Osteocyte (in vitro differentiated cells): Measurements from ENCODE around the gene PTPN1. TPM values are rescaled to one million over a fixed set of nuclear protein-coding genes. Genes with fewer than 3 reads are reported as not detected.

Source experiments
- DNase-seq: peaks from one replicate; pipeline ENCODE4 v3.0.0; 2021; ENCODE audit warnings: mixed read lengths; ENCODE audit not compliant: unreplicated experiment; ENCODE audit errors: extremely low spot score
- H3K27ac Mint-ChIP-seq: one replicate; pipeline ENCODE4 v1.8.0; 2021; ENCODE audit warnings: mild to moderate bottlenecking, mixed read lengths; ENCODE audit not compliant: unreplicated experiment
- H3K27me3 Mint-ChIP-seq: one replicate; pipeline ENCODE4 v1.8.0; 2021; ENCODE audit warnings: mixed read lengths; ENCODE audit not compliant: unreplicated experiment
- H3K36me3 Mint-ChIP-seq: one replicate; pipeline ENCODE4 v1.8.0; 2021; ENCODE audit warnings: mixed read lengths; ENCODE audit not compliant: unreplicated experiment
- H3K4me1 Mint-ChIP-seq: one replicate; pipeline ENCODE4 v1.8.0; 2021; ENCODE audit warnings: mixed read lengths; ENCODE audit not compliant: unreplicated experiment
- H3K4me3 Mint-ChIP-seq: one replicate; pipeline ENCODE4 v1.8.0; 2021; ENCODE audit warnings: mild to moderate bottlenecking, moderate library complexity, mixed read lengths; ENCODE audit not compliant: unreplicated experiment
- H3K9me3 Mint-ChIP-seq: one replicate; pipeline ENCODE4 v1.8.0; 2021; ENCODE audit warnings: mixed read lengths; ENCODE audit not compliant: unreplicated experiment
- total RNA-seq: library from RNA; stranded (reverse); gene quantifications from 2 replicates; pipeline ENCODE4 v1.2.1, GENCODE V29; 2021
- TF ChIP-seq, protein P1 (sequence below): fragments of 200-600 bp; sonication (generic); IDR thresholded peaks from 2 replicates; pipeline ENCODE4 v1.5.0; 2021; ENCODE audit warnings: antibody characterized with exemption, mild to moderate bottlenecking, moderate library complexity

Gene PTPN1
- total RNA-seq, 1 donor from 2014 or later: 29.1 TPM

- no peak overlapping the region for H3K4me3 Mint-ChIP-seq
- H3K4me1 Mint-ChIP-seq: no peaks in the 10 kb centered on the region
- no peak overlapping the region for H3K27ac Mint-ChIP-seq
- DNase-seq: no peak
- no peaks in the 10 kb centered on the region for H3K36me3 Mint-ChIP-seq
- H3K27me3 Mint-ChIP-seq: no peaks in the 10 kb centered on the region
- H3K9me3 Mint-ChIP-seq: no peaks in the 10 kb centered on the region
- TF ChIP-seq, protein P1, sequence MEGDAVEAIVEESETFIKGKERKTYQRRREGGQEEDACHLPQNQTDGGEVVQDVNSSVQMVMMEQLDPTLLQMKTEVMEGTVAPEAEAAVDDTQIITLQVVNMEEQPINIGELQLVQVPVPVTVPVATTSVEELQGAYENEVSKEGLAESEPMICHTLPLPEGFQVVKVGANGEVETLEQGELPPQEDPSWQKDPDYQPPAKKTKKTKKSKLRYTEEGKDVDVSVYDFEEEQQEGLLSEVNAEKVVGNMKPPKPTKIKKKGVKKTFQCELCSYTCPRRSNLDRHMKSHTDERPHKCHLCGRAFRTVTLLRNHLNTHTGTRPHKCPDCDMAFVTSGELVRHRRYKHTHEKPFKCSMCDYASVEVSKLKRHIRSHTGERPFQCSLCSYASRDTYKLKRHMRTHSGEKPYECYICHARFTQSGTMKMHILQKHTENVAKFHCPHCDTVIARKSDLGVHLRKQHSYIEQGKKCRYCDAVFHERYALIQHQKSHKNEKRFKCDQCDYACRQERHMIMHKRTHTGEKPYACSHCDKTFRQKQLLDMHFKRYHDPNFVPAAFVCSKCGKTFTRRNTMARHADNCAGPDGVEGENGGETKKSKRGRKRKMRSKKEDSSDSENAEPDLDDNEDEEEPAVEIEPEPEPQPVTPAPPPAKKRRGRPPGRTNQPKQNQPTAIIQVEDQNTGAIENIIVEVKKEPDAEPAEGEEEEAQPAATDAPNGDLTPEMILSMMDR: no peak
Observed at GRCh38 chr20:50491926-50492634, 18.1 kb upstream of the PTPN1 start.

DNA sequence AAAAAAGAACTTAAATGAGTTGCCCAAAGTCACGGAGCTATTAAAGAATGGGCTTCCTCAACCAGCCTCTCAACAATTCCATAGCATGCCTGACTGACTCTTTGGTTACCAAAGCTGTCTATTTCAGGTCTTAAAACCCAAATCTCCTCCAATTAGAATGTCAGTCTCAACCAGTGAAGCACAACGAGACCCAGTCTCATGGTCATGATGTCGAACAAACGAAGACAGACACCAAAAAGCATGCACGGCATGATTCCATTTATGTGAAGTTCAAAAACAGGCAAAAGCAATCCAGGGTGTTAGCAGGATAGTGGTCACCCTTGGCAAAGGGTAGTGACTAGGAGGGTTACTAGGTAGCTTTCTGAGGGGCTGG lies 16.3 kb upstream of the PTPN1 start:
- H3K9me3 Mint-ChIP-seq: no peaks in the 10 kb centered on the region
- no peak overlapping the region for H3K27ac Mint-ChIP-seq
- H3K27me3 Mint-ChIP-seq: no peaks in the 10 kb centered on the region
- peaks cover 2% of the 10 kb centered on the region for H3K4me1 Mint-ChIP-seq
- no peak for DNase-seq
- TF ChIP-seq, protein P1: no peak
- H3K4me3 Mint-ChIP-seq: no peak overlapping the region
- H3K36me3 Mint-ChIP-seq: no peaks in the 10 kb centered on the region

- no peaks in the 10 kb centered on the region for H3K27me3 Mint-ChIP-seq
- no peaks in the 10 kb centered on the region for H3K36me3 Mint-ChIP-seq
- TF ChIP-seq, protein P1: no peak
- no peak overlapping the region for H3K4me3 Mint-ChIP-seq
- H3K4me1 Mint-ChIP-seq: peaks cover 2% of the 10 kb centered on the region
- no peak overlapping the region for H3K27ac Mint-ChIP-seq
- no peak for DNase-seq
- H3K9me3 Mint-ChIP-seq: no peaks in the 10 kb centered on the region
Observed at GRCh38 chr20:50494428-50494827, 15.8 kb upstream of the PTPN1 start.

GRCh38 chr20:50496773-50497385 lies 13.3 kb upstream of the PTPN1 start:
- Mint-ChIP-seq H3K27me3 (no peaks in the 10 kb centered on the region), H3K27ac (no peak overlapping the region), H3K36me3 (no peaks in the 10 kb centered on the region), H3K9me3 (no peaks in the 10 kb centered on the region), H3K4me3 (no peak overlapping the region), H3K4me1 (peaks cover 2% of the 10 kb centered on the region)
- no peak for DNase-seq
- TF ChIP-seq, protein P1: no peak

DNA sequence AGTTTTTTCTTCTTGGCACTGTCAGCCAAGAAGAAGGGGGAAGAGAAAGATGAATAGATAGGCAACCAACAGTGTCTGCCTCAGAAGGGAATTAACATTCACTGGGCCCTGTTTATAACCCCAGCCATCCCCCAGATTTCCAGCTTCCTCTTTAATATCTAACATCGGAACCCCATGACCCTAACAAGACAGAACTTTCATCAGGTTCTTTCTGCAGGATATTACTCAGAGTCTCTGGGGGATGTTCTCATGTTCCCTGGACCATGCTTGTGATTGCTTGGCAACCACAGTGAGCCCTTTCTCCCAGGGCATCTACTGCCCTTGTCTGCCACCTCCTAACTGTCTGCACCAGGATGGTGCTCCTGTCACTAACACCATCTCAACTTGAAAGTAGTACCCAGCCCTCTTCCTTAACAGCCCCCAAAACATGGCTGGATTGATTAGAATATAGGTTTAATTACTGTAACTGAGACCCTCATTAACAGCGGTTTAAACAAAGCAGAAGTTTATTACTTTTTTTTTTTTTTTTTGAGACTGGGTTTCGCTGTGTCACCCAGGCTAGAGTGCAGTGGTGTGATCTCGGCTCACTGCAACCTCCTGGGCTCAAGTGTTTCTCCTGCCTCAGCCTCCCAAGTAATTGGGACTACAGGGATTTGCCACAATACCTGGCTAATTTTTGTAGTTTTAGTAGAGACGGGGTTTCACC lies 12.0 kb upstream of the PTPN1 start:
- Mint-ChIP-seq H3K27ac (no peak overlapping the region), H3K4me3 (no peak overlapping the region), H3K9me3 (no peaks in the 10 kb centered on the region), H3K4me1 (peaks cover 2% of the 10 kb centered on the region), H3K36me3 (no peaks in the 10 kb centered on the region), H3K27me3 (no peaks in the 10 kb centered on the region)
- TF ChIP-seq, protein P1: no peak
- DNase-seq: no peak
